Gastroesophageal sphincter (tissue), 4 donors: ENCODE data around the gene CPNE1. TPM values are rescaled to one million over a fixed set of nuclear protein-coding genes. Genes with fewer than 3 reads are reported as not detected.

Experiments
- ATAC-seq: fragments of 150-250 bp; one replicate; pipeline ENCODE4 v1.9.1; 2016; ENCODE audit warnings: mild to moderate bottlenecking, moderate library complexity
- H3K27ac ChIP-seq, 4 donors: fragments of 200-600 bp; sonication (generic) in 3 of 4; 1 replicate in 3 of 4; 2 replicates in 1 of 4; pipeline ENCODE4 v1.5.1; 2016 to 2019
- H3K27me3 ChIP-seq: fragments of 200-600 bp; sonication (generic); one replicate; pipeline ENCODE4 v1.5.1; 2019
- H3K36me3 ChIP-seq, 2 donors: fragments of 200-600 bp; sonication (generic); one replicate each; pipeline ENCODE4 v1.5.1; 2019; ENCODE audit warnings: control low read depth in 1 of 2
- H3K4me1 ChIP-seq, 3 donors: fragments of 200-600 bp; sonication (generic); 1 replicate in 2 of 3; 2 replicates in 1 of 3; pipeline ENCODE4 v1.5.1; 2016 to 2019; ENCODE audit warnings: control low read depth in 2 of 3
- H3K4me3 ChIP-seq, 2 donors: fragments of 200-600 bp; sonication (generic); one replicate each; pipeline ENCODE4 v1.5.1; 2019; ENCODE audit warnings: mild to moderate bottlenecking in 1 of 2, moderate library complexity in 1 of 2
- H3K9me3 ChIP-seq, 3 donors: fragments of 200-600 bp; sonication (generic); one replicate each; pipeline ENCODE4 v1.5.1; 2017 to 2019; ENCODE audit warnings: control low read depth in 2 of 3
- CTCF ChIP-seq, 4 experiments: fragments of 200-600 bp in 2 of 4; fragments of 450-650 bp in 2 of 4; sonication (generic) in 1 of 4; IDR thresholded peaks; one replicate each; pipeline ENCODE4 v1.5.1; 2017 to 2019; ENCODE audit warnings: antibody characterized with exemption in 4 of 4, mild to moderate bottlenecking in 2 of 4, moderate library complexity in 2 of 4
- EP300 ChIP-seq: sonication (generic); formaldehyde crosslinking; IDR thresholded peaks from one replicate; pipeline ENCODE4 v1.6.1; 2017; ENCODE audit warnings: antibody characterized with exemption, mild to moderate bottlenecking
- POLR2A ChIP-seq, 2 donors: fragments of 450-650 bp; IDR thresholded peaks; one replicate each; pipeline ENCODE4 v1.6.1; 2017; ENCODE audit warnings: antibody characterized with exemption in 2 of 2, mild to moderate bottlenecking in 2 of 2, moderate library complexity in 1 of 2
- POLR2AphosphoS5 ChIP-seq: sonication (generic); formaldehyde crosslinking; IDR thresholded peaks from one replicate; pipeline ENCODE4 v1.6.1; 2017; ENCODE audit warnings: antibody characterized with exemption
- WGBS, 2 donors: methylation state at CpG; one replicate each; pipeline ENCODE4 v1.1.5; 2018; ENCODE audit warnings: low coverage in 1 of 2; 5-methylcytosine and 5-hydroxymethylcytosine counted together
- total RNA-seq, 4 donors: library from RNA; depleted of rRNA; stranded (reverse); fragments of >200 nt; gene quantifications; one replicate each; pipeline ENCODE4 v1.1.0, GENCODE V29; 2016

CPNE1 gene
- total RNA-seq, 4 donors from 2014 or later: 43.8 to 131 (median 95.2) TPM

- H3K4me1 ChIP-seq: peaks cover 0 to 31% (median 0%) of the 10 kb centered on the region in 3 donors
- no peaks in the 10 kb centered on the region for H3K9me3 ChIP-seq
- peaks cover 0 to 3% of the 10 kb centered on the region in 2 donors for H3K36me3 ChIP-seq
- TF ChIP-seq EP300: no peak
- TF ChIP-seq POLR2AphosphoS5: no peak
- no peak for TF ChIP-seq POLR2A (IDR thresholded peaks at IDR 0.05)
- no peak for TF ChIP-seq CTCF (IDR thresholded peaks at IDR 0.05)
- H3K27ac ChIP-seq: no peak overlapping the region
- H3K27me3 ChIP-seq: no peaks in the 10 kb centered on the region
- H3K4me3 ChIP-seq: no peak overlapping the region
- no peak for ATAC-seq
- 93% methylated on average over 2 to 6 of the region's 6 CpGs for WGBS, 2 donors
These were observed 27.4 kb downstream of the CPNE1 start for GRCh38 chr20:35637276-35637675.

- Histone ChIP-seq H3K27ac (no peak overlapping the region), H3K4me1 (peaks cover 0 to 24% (median 0%) of the 10 kb centered on the region in 3 donors), H3K27me3 (no peaks in the 10 kb centered on the region), H3K9me3 (no peaks in the 10 kb centered on the region), H3K4me3 (no peak overlapping the region), H3K36me3 (peaks cover 0 to 15% of the 10 kb centered on the region in 2 donors)
- ATAC-seq: no peak
- TF ChIP-seq EP300 (no peak), POLR2A (IDR thresholded peaks at IDR 0.05) (no peak), POLR2AphosphoS5 (no peak), CTCF (IDR thresholded peaks at IDR 0.05) (no peak)
- WGBS, 2 donors: 93% methylated on average over 2 of the region's 2 CpGs
These were observed 28.6 kb downstream of the CPNE1 start for GRCh38 chr20:35636095-35636494.

GRCh38 chr20:35635652-35636051 lies 29.0 kb downstream of the CPNE1 start:
- H3K9me3 ChIP-seq: no peaks in the 10 kb centered on the region
- ATAC-seq: no peak
- no peak overlapping the region for H3K27ac ChIP-seq
- no peak overlapping the region for H3K4me3 ChIP-seq
- no peak for TF ChIP-seq EP300
- no peak for TF ChIP-seq POLR2AphosphoS5
- no peak for TF ChIP-seq POLR2A (IDR thresholded peaks at IDR 0.05)
- TF ChIP-seq CTCF (IDR thresholded peaks at IDR 0.05): no peak
- peaks cover 0 to 19% of the 10 kb centered on the region in 2 donors for H3K36me3 ChIP-seq
- peaks cover 0 to 24% (median 0%) of the 10 kb centered on the region in 3 donors for H3K4me1 ChIP-seq
- no peaks in the 10 kb centered on the region for H3K27me3 ChIP-seq
- WGBS, 2 donors: 81 to 83% methylated on average over 1 to 3 of the region's 4 CpGs

- Histone ChIP-seq H3K36me3 (peaks cover 0 to 50% of the 10 kb centered on the region in 2 donors), H3K4me3 (no peak overlapping the region), H3K4me1 (peaks cover 0 to 8% (median 0%) of the 10 kb centered on the region in 3 donors), H3K9me3 (no peaks in the 10 kb centered on the region), H3K27me3 (no peaks in the 10 kb centered on the region), H3K27ac (no peak overlapping the region)
- ATAC-seq: no peak
- no peak for TF ChIP-seq CTCF (IDR thresholded peaks at IDR 0.05)
- no peak for TF ChIP-seq EP300
- no peak for TF ChIP-seq POLR2AphosphoS5
- TF ChIP-seq POLR2A (IDR thresholded peaks at IDR 0.05): no peak
- 95% methylated on average over 4 of the region's 13 CpGs; no CpG with 5 or more reads in 1 of the 2 donors for WGBS, 2 donors
These were observed 32.1 kb downstream of the CPNE1 start for GRCh38 chr20:35632539-35633115.

GRCh38 chr20:35630636-35631035 lies 34.1 kb downstream of the CPNE1 start:
- ATAC-seq: no peak
- TF ChIP-seq POLR2AphosphoS5 (no peak), CTCF (IDR thresholded peaks at IDR 0.05) (no peak), EP300 (no peak), POLR2A (IDR thresholded peaks at IDR 0.05) (no peak)
- Histone ChIP-seq H3K36me3 (peaks cover 0 to 69% of the 10 kb centered on the region in 2 donors), H3K4me1 (no peaks in the 10 kb centered on the region), H3K27ac (no peak overlapping the region), H3K27me3 (no peaks in the 10 kb centered on the region), H3K9me3 (no peaks in the 10 kb centered on the region), H3K4me3 (no peak overlapping the region)
- 90% methylated on average over 2 of the region's 4 CpGs; no CpG with 5 or more reads in 1 of the 2 donors for WGBS, 2 donors
